Activated T-helper 9 cell treated with anti-CD3 and anti-CD28 coated beads, Interleukin-2, amount 50 U/mL, for 16 hours (primary cell): ENCODE data around the gene POLA1.
"Not testable (repeated sequence)": the region's sequence is repeated elsewhere in the genome, so short reads cannot be mapped to it uniquely, and the experiment has no call there.

Experiments
- DNase-seq: peaks from one replicate; pipeline ENCODE4 v3.0.0-alpha.2; 2020; ENCODE audit warnings: low read depth

POLA1 gene

GRCh38 chrX:24799565-24799964 is 105.8 kb downstream of the POLA1 start:
- DNase-seq, result no peak

- DNase-seq, result no peak
These were observed 111.5 kb downstream of the POLA1 start for GRCh38 chrX:24805201-24805600.

DNA sequence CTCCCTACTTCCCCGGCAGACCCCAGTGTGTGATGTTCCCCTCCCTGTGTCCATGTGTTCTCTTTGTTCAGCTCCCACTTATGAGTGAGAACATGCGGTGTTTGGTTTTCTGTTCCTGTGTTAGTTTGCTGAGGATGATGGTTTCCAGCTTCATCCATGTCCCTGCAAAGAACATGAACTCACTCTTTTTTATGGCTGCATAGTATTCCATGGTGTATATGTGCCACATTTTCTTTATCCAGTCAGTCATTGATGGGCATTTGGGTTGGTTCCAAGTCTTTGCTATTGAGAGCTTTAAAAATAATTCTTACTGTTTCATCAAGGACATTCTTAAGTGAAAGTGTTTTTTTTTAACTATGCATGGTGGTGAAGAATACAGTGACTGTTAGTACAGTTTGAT is 126.1 kb downstream of the POLA1 start:
- DNase-seq, result not testable (repeated sequence)

- no peak for DNase-seq
These were observed 134.4 kb downstream of the POLA1 start for GRCh38 chrX:24828147-24828546.

DNA sequence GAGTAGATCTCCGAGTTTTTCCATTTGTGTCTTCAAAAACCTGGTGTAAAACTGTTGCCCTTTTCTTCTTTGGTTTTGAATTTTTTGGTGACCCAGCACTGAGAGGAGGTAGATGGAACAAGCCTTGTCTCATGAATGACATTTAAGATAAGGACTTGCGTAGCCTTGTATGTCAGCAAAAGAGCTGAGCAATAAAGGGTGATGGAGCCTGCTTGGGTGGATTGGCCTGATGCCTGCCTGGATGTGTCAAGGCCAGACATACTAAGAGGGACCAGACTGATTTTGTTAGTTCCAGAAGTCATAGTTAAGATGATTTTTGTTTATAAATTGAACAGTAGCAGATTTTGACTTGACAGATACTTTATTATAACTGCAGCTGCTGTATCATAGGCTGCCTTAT is 134.9 kb downstream of the POLA1 start:
- no peak for DNase-seq

- DNase-seq, result no peak
These were observed 140.0 kb downstream of the POLA1 start for GRCh38 chrX:24833695-24834094.

DNA sequence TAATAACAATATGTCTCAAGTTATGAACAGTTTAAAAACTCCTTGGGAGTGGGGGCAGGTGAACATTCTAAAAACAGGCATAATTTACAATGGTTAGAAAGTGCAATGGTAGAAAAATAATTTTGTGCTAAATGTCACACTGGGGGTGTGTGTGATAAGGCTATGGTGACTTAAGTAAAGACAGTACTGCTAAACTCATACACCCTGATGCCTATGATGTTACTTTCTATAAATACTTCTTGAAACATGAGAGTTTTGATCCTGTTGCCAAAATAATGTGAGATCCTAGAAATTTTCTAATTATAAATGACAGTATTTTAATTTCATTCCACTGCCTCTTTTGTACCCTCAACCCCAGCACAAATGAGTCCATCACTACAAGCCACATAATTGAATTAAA is 144.2 kb downstream of the POLA1 start:
- no peak for DNase-seq

- DNase-seq, result no peak
These were observed 144.9 kb downstream of the POLA1 start for GRCh38 chrX:24838629-24839028.

GRCh38 chrX:24839331-24839730 is 145.6 kb downstream of the POLA1 start:
- DNase-seq, result no peak

- DNase-seq, result no peak
These were observed 148.8 kb downstream of the POLA1 start for GRCh38 chrX:24842486-24842885.

DNA sequence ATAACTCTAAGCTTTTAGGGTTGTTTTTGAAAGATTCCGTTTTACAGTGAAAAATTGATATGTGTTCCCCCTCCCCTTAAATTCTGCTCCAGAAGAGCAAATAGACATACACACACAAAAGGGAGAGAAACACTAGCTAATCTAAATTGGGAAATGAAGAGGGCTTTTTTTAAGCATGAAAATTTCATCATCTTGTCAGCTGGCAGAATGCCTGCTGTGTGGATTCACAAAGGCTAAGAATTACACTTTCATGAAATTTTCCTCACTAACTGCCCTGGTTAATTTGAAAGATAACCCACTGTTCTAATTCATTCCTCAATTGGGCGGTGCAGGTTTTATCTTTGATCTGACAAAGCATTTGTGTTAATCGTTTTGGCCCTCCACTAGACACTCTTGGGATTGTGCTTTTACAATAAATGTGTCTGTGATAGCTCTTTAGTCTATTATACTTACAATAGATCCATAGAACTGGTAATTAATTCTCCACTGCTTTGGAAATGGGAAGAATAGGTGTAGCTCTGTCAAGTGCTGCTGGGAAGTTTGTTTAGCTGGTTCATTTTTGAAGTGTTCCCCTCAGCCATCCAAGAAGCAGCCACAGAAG is 152.9 kb downstream of the POLA1 start:
- DNase-seq, result no peak

DNA sequence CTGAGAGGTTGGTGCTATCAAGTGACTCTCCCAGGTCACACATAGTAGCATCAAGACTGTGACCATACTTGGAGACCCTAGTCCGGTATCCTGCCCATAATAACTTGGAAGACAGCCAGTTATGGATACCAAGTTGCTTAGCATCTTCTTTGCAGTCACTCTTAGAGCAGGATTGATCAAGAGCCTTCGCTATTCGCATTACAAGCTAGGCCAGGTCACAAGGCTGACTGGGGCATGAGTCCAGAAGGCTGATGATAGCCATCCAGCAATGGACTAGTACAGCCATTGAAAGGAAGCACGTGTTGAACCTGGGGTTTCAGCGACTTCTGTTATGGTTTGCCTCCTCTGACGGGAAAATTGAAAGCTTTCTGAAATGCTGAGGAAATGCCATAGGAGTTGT is 157.6 kb downstream of the POLA1 start:
- DNase-seq, result no peak

- no peak for DNase-seq
These were observed 158.1 kb downstream of the POLA1 start for GRCh38 chrX:24851780-24852179.

GRCh38 chrX:24858004-24858746 is 164.5 kb downstream of the POLA1 start:
- DNase-seq, result no peak

- DNase-seq, result no peak
These were observed 165.6 kb downstream of the POLA1 start for GRCh38 chrX:24859211-24859841.

GRCh38 chrX:24860140-24860539 is 166.4 kb downstream of the POLA1 start:
- DNase-seq, result no peak

GRCh38 chrX:24862343-24862742 is 168.6 kb downstream of the POLA1 start:
- DNase-seq, result no peak

DNA sequence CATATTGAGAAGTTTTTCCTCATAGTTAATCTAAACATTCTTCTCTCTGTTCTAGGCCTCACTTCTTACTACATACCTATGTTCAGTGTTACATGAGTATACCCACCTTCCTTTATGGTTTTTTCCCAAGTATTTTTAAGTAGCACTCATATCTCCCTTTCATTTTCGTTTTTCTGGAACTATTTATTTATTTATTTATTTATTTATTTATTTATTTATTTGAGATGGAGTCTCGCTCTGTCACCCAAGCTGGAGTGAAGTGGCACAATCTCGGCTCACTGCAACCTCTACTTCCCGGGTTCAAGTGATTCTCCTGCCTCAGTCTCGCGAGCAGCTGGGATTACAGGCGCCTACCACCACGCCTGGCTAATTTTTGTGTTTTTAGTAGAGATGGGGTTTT is 170.1 kb downstream of the POLA1 start:
- not testable (repeated sequence) for DNase-seq

DNA sequence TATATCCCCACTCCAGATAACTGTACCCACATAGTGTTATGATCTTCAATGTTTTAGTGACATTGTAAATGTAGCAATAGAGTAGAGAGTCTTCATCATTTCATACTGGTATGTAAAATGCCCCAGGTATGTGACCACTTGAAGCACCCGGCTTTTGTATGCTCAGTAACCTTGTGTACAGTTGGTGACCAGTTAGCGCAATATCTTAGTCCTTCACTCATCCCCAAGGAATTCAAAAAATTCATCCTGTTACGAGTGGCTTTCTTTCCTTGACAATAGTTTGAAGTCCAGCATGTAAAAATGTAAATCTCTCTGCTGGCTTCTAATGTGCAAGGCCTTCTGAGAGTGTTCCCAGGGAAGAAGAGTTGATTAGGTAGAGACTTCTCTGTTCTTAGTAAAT is 176.4 kb downstream of the POLA1 start:
- no peak for DNase-seq

- DNase-seq, result no peak
These were observed 181.0 kb downstream of the POLA1 start for GRCh38 chrX:24874604-24875247.

DNA sequence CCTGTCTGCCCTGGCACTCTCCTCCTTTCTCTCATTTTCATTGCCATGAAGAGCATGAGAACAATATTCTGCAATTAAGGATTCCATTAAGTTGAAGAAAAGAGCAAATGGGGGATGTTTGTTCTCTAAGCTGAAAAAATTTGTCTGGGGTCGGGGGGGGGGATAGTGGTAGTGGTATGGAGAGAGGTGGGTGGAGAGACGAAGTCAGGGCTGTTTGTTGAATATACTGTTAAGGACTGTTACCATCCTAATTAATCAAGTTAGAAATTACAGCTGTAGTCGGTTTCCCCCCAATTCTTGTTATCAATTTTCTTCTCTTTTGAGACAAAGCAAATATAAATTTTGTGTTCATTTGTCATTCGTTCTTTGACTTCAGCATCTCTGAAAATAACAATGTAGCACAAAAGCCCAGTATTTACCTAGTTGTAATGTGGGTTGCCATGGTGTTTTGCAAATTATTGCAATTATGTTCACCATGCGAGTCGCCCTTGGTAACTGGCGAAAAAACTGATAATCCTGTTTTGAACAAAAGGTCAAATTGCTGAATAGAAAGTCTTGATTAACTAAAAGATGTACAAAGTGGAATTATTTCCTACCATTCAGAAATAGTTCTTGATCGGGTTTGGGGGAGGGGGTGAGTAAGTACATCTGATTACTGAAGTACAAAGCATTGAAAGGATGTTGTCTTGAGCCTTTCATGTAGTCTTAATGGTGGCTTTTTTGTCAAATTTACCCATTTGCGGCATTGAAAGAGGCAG is 183.0 kb downstream of the POLA1 start:
- no peak for DNase-seq

DNA sequence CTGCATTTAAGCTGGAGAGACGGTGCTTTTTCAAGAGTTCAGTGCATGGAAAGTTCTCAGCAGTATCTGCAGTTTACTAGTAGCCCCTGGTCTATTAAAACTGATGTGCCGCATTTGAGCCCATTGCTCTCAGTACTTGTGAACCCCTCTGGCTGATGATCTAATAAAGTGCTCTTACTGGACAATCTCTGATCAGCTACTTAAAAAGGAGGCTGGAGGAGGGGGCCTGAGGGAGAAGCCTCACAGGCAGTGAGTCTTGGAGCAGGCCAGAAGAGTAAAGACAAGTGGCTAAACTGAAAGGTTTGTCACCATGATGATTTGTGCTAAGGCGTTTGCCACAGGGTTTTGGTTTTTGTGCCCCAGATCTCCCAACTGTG is 183.6 kb downstream of the POLA1 start:
- DNase-seq, result no peak
